Measurements from ENCODE around the gene CSF2. TPM values are rescaled to one million over a fixed set of nuclear protein-coding genes. Genes with fewer than 3 reads are reported as not detected.

Gene CSF2
- total RNA-seq = not detected

DNA sequence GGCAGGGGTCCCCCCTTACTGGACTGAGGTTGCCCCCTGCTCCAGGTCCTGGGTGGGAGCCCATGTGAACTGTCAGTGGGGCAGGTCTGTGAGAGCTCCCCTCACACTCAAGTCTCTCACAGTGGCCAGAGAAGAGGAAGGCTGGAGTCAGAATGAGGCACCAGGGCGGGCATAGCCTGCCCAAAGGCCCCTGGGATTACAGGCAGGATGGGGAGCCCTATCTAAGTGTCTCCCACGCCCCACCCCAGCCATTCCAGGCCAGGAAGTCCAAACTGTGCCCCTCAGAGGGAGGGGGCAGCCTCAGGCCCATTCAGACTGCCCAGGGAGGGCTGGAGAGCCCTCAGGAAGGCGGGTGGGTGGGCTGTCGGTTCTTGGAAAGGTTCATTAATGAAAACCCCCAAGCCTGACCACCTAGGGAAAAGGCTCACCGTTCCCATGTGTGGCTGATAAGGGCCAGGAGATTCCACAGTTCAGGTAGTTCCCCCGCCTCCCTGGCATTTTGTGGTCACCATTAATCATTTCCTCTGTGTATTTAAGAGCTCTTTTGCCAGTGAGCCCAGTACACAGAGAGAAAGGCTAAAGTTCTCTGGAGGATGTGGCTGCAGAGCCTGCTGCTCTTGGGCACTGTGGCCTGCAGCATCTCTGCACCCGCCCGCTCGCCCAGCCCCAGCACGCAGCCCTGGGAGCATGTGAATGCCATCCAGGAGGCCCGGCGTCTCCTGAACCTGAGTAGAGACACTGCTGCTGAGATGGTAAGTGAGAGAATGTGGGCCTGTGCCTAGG, at the start of gene CSF2:
TSS of gene CSF2 (plus strand) at position 559 of the 783 bp plus-strand sequence. CDS start at position 594, 35 bp downstream.
- in situ Hi-C loops (cut with MboI; ENCODE audit: low sequenced_read_pairs in 4 of 4) = no loop called here
- Histone ChIP-seq H3K4me3 (no peak within 1 kb of the TSS), H3K4me1 (no peaks in the 10 kb centered on the region), H3K9me3 (no peaks in the 10 kb centered on the region), H3K27ac (no peak within 1 kb of the TSS), H3K36me3 (no peaks in the 10 kb centered on the region), H3K27me3 (no peaks in the 10 kb centered on the region)
- intact Hi-C loops (cut with DNase I; ENCODE audit: low total_unique reads) = no loop called here
- ATAC-seq (no peak), DNase-seq (no peak)
- TF ChIP-seq POLR2A (IDR thresholded peaks at IDR 0.05) = no peak
- TF ChIP-seq, protein P1, sequence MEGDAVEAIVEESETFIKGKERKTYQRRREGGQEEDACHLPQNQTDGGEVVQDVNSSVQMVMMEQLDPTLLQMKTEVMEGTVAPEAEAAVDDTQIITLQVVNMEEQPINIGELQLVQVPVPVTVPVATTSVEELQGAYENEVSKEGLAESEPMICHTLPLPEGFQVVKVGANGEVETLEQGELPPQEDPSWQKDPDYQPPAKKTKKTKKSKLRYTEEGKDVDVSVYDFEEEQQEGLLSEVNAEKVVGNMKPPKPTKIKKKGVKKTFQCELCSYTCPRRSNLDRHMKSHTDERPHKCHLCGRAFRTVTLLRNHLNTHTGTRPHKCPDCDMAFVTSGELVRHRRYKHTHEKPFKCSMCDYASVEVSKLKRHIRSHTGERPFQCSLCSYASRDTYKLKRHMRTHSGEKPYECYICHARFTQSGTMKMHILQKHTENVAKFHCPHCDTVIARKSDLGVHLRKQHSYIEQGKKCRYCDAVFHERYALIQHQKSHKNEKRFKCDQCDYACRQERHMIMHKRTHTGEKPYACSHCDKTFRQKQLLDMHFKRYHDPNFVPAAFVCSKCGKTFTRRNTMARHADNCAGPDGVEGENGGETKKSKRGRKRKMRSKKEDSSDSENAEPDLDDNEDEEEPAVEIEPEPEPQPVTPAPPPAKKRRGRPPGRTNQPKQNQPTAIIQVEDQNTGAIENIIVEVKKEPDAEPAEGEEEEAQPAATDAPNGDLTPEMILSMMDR (IDR thresholded peaks at IDR 0.05 in 4 of 5, conservative IDR thresholded peaks at IDR 0.05 in 1 of 5) = no peak

DNA sequence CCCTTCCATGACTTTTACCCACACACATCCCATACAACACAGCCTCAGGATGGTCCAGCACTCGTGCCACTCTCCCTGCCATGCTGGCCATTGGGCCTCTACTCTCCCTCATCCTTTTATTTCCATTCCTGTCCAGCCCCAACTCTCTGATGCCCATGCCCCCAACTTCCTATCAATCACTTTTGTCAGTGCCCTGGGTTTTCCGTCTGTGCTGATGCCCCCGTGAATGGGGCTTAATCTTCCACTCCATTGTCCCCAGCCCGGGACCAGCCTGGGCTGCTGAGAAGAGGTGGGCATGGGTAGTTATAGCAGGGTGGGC, 49.5 kb upstream of the CSF2 start:
- in situ Hi-C loops (cut with MboI; ENCODE audit: low sequenced_read_pairs in 4 of 4) = no loop called here

DNA sequence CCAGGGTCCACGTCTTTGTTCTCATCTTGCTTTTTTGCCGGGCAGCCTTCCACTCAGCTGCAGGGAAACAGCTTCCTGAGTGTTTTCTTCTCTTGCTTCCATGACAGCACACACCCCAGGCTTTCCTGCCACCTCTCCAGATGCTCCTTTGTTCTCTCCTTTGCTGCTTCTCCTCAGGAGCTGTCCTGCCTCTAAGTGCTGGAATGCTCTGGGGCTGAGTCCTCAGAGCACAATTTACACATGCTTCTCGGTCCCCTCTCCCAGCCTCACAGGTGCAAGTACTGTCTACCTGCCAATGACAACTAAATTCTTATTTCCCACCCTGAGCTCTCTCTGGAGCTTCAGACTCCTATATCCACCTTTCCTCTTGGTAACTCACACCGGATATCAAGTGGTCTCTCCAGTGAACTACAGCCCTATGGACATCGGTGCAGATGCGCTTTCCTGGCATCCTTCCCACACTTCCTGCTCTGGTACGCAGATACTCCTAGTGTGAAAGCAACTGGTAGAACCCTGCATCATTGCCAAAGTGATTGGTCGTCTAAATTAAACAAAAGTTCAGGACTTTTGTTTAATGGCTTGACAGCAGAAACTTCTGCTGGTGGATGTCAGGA, 48.7 kb upstream of the CSF2 start:
- Histone ChIP-seq H3K4me1 (no peaks in the 10 kb centered on the region), H3K9me3 (no peaks in the 10 kb centered on the region), H3K4me3 (no peak overlapping the region), H3K27ac (no peak overlapping the region), H3K27me3 (no peaks in the 10 kb centered on the region), H3K36me3 (no peaks in the 10 kb centered on the region)
- in situ Hi-C loops (cut with MboI; ENCODE audit: low sequenced_read_pairs in 4 of 4) (no loop called here), intact Hi-C loops (cut with DNase I; ENCODE audit: low total_unique reads) (no loop called here)
- ATAC-seq = no peak
- TF ChIP-seq, protein P1 (IDR thresholded peaks at IDR 0.05 in 4 of 5, conservative IDR thresholded peaks at IDR 0.05 in 1 of 5) = no peak
- no peak for TF ChIP-seq POLR2A (IDR thresholded peaks at IDR 0.05)
- DNase-seq = no peak

More for the DNA sequence above, 49.5 kb upstream of the CSF2 start:
- Histone ChIP-seq H3K9me3 (no peaks in the 10 kb centered on the region), H3K4me3 (no peak overlapping the region), H3K36me3 (no peaks in the 10 kb centered on the region), H3K27me3 (no peaks in the 10 kb centered on the region), H3K4me1 (no peaks in the 10 kb centered on the region), H3K27ac (no peak overlapping the region)
- TF ChIP-seq POLR2A (IDR thresholded peaks at IDR 0.05) = no peak
- TF ChIP-seq, protein P1 (IDR thresholded peaks at IDR 0.05 in 4 of 5, conservative IDR thresholded peaks at IDR 0.05 in 1 of 5) = no peak
- DNase-seq (no peak), ATAC-seq (no peak)
- intact Hi-C loops (cut with DNase I; ENCODE audit: low total_unique reads) = no loop called here

DNA sequence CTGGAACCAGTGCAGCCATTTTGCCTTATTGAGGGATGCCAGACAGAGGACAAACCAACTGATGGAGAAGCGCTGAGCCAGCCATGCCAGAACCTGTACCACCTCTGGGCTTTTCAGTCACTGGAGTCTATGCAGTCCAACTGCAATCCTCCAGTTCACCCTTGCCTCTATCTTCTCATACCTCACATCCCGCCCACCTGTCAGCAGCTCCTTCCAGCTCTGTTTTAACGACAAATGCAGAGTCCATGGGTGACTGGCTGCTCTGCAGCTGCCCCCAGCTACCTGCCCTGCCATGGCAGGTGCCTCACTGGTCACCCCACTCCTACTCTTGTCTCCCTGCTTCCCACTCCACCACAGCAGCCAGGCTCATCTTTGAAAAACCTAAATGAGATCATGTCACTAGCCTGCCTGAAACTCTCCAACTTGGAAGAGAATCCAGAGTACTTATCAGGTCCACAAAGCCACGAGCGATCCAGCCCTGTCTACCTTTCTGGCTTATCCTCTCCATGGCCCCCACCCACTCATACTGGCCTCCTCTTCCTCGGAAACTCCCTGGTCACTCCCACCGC, 48.1 kb upstream of the CSF2 start:
- Histone ChIP-seq H3K36me3 (no peaks in the 10 kb centered on the region), H3K4me1 (no peaks in the 10 kb centered on the region), H3K27ac (no peak overlapping the region), H3K4me3 (no peak overlapping the region), H3K27me3 (no peaks in the 10 kb centered on the region), H3K9me3 (no peaks in the 10 kb centered on the region)
- ATAC-seq (no peak), DNase-seq (no peak)
- TF ChIP-seq, protein P1 (IDR thresholded peaks at IDR 0.05 in 4 of 5, conservative IDR thresholded peaks at IDR 0.05 in 1 of 5) = no peak
- TF ChIP-seq POLR2A (IDR thresholded peaks at IDR 0.05) = no peak
- intact Hi-C loops (cut with DNase I; ENCODE audit: low total_unique reads) (no loop called here), in situ Hi-C loops (cut with MboI; ENCODE audit: low sequenced_read_pairs in 4 of 4) (no loop called here)
